Choroid plexus epithelial cell (primary cell): ENCODE data around the gene CFHR5.
"Not testable (repeated sequence)": the region's sequence is repeated elsewhere in the genome, so short reads cannot be mapped to it uniquely, and the experiment has no call there.

ENCODE experiments used
- DNase-seq: peaks from one replicate; pipeline ENCODE4 v3.0.0-alpha.2; 2010; ENCODE audit warnings: low read depth
- H3K4me3 ChIP-seq: 2 replicates; pipeline ENCODE4 v1.5.1; 2011; ENCODE audit warnings: low read depth, mild to moderate bottlenecking, control low read depth, low read length, moderate library complexity
- CTCF ChIP-seq: conservative IDR thresholded peaks from 2 replicates; pipeline ENCODE4 v1.5.1; 2011; ENCODE audit warnings: low read depth, mild to moderate bottlenecking, control low read depth, inconsistent platforms, low read length, moderate library complexity

The CFHR5 gene

GRCh38 chr1:197021716-197022115 lies 44.4 kb downstream of the CFHR5 start:
- H3K4me3 ChIP-seq = no peak overlapping the region
- no peak for DNase-seq
- no peak for TF ChIP-seq CTCF

GRCh38 chr1:197024460-197024859 lies 47.1 kb downstream of the CFHR5 start:
- no peak for TF ChIP-seq CTCF
- no peak overlapping the region for H3K4me3 ChIP-seq
- DNase-seq = no peak

- no peak overlapping the region for H3K4me3 ChIP-seq
- no peak for DNase-seq
- TF ChIP-seq CTCF = no peak
These were observed 50.0 kb downstream of the CFHR5 start for GRCh38 chr1:197027359-197027758.

GRCh38 chr1:197029749-197030148 lies 52.4 kb downstream of the CFHR5 start:
- TF ChIP-seq CTCF = no peak
- H3K4me3 ChIP-seq = no peak overlapping the region
- DNase-seq = no peak

GRCh38 chr1:197034631-197035339 lies 57.4 kb downstream of the CFHR5 start:
- DNase-seq = peak; percentile 65
- not testable (repeated sequence) for H3K4me3 ChIP-seq

- no peak for DNase-seq
- no peak for TF ChIP-seq CTCF
- H3K4me3 ChIP-seq = no peak overlapping the region
These were observed 59.5 kb downstream of the CFHR5 start for GRCh38 chr1:197036861-197037260.

GRCh38 chr1:197041486-197042353 lies 64.4 kb downstream of the CFHR5 start:
- DNase-seq = no peak
- no peak overlapping the region for H3K4me3 ChIP-seq
- TF ChIP-seq CTCF = no peak
